HepG2 (cell line): ENCODE measurements around the gene AATF.

Source experiments
- BRCA1 ChIP-seq: sonication (generic); formaldehyde crosslinking; IDR thresholded peaks from 2 replicates; pipeline ENCODE4 v1.4.0; 2020; ENCODE audit warnings: missing genetic modification reagents
- ELF1 ChIP-seq: sonication (generic); formaldehyde crosslinking; IDR thresholded peaks from 2 replicates; pipeline ENCODE4 v1.4.0; 2020; ENCODE audit warnings: missing genetic modification reagents
- ERF ChIP-seq: IDR thresholded peaks from 2 replicates; pipeline ENCODE4 v1.6.1; 2018; ENCODE audit warnings: missing biosample characterization, missing genetic modification reagents
- ETV5 ChIP-seq: IDR thresholded peaks from 2 replicates; pipeline ENCODE4 v1.6.1; 2018; ENCODE audit warnings: missing biosample characterization, missing genetic modification reagents, inconsistent platforms, borderline replicate concordance
- JUN ChIP-seq: sonication (generic); formaldehyde crosslinking; IDR thresholded peaks from 2 replicates; pipeline ENCODE4 v1.4.0; 2020; ENCODE audit warnings: mild to moderate bottlenecking, missing genetic modification reagents
- POLR2A ChIP-seq, 2 experiments: IDR thresholded peaks; 2 replicates each; pipeline ENCODE4 v1.6.1; 2011; ENCODE audit warnings: low read depth in 2 of 2, low read length in 2 of 2, mild to moderate bottlenecking in 1 of 2, moderate library complexity in 1 of 2; ENCODE audit not compliant: insufficient read depth in 1 of 2
- POLR2AphosphoS5 ChIP-seq: IDR thresholded peaks from 2 replicates; pipeline ENCODE4 v1.6.1; 2012; ENCODE audit warnings: low read depth, low read length
- ZNF431 ChIP-seq: sonication (generic); formaldehyde crosslinking; IDR thresholded peaks from 2 replicates; pipeline ENCODE4 v1.9.0; 2022; ENCODE audit warnings: missing genetic modification reagents, low read depth, mild to moderate bottlenecking, borderline replicate concordance
- ZNF513 ChIP-seq: sonication (generic); formaldehyde crosslinking; conservative IDR thresholded peaks from 2 replicates; pipeline ENCODE4 v1.5.0; 2020; ENCODE audit warnings: missing genetic modification reagents

GRCh38 chr17:37028040-37028439 lies 79.3 kb downstream of the AATF start:
- TF ChIP-seq POLR2A (IDR thresholded peaks at IDR 0.05; ENCODE audit: insufficient read depth in 1 of 2, low read depth in 2 of 2, low read length in 2 of 2) = no peak
- TF ChIP-seq JUN (CRISPR knock-in tag) = no peak
- no peak for TF ChIP-seq ZNF513 (CRISPR knock-in tag)
- no peak for TF ChIP-seq POLR2AphosphoS5
- no peak for TF ChIP-seq ZNF431
- no peak for TF ChIP-seq ERF (CRISPR knock-in tag)
- no peak for TF ChIP-seq BRCA1 (CRISPR knock-in tag)
- TF ChIP-seq ETV5 (CRISPR knock-in tag) = no peak
- TF ChIP-seq ELF1 (CRISPR knock-in tag) = no peak
